ENCODE results near the gene EPB41. TPM values are rescaled to one million over a fixed set of nuclear protein-coding genes. Genes with fewer than 3 reads are reported as not detected.
A peak's percentile ranks its signal among the peaks of the same experiment; 100 is the strongest.
"Not testable (repeated sequence)": the region's sequence is repeated elsewhere in the genome, so short reads cannot be mapped to it uniquely, and the experiment has no call there.

Gene EPB41
- 10 to 100 TPM; 68.0 to 78.7 TPM for total RNA-seq
- long read RNA-seq, partial matches to known transcripts = 3 of 10 reads
- long read RNA-seq, other reads (novel, unspliced or antisense) = 7 of 10 reads

DNA sequence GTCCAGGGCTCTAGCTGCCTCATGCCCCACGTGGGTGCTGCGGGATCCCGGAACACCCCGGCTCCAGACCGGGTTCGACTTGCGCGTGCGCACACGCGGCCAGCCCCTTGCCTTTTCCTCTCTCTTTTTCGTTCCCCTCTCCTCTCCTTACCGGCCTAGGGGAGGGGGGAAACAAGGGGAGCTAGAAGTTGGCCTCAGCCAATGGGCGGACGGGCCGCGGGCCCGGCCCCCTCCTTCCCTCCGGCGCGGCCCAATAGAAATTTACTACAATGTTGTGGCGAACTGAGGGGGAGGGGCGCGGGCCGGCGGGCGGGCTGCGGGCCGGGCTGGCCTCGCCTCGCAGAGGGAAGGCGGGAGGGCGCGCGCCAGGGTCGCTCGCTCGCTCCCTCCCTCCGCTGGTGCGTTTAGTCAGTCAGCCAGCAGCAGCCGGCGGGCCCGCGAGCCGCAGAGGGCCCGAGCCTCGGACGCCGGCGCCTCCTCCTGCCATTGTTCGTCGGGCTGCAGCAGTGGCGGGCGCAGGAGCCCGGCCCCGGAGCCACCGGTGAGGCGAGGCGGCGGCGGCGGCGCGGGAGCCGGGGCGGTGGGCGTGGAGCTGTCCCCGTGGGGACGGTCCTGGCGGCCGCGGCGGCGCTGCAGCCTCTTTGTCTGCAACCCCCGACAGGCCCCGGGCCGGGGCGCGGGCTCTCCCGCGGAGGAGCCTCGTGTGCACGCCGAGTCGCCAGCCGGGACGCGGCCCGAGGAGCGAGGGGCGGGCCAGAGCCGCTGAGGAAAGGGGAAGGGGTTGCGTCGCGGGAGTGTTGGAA lies at the start of gene EPB41:
TSS of gene EPB41 (plus strand) at position 342 of the 803 bp plus-strand sequence. CDS start 72,869 bp downstream, outside the sequence.
- DNase-seq (peak; percentile 91 to 96), ATAC-seq (peak; percentile 96)
- intact Hi-C loops (cut with DNase I, micrococcal nuclease) = no loop called here

DNA sequence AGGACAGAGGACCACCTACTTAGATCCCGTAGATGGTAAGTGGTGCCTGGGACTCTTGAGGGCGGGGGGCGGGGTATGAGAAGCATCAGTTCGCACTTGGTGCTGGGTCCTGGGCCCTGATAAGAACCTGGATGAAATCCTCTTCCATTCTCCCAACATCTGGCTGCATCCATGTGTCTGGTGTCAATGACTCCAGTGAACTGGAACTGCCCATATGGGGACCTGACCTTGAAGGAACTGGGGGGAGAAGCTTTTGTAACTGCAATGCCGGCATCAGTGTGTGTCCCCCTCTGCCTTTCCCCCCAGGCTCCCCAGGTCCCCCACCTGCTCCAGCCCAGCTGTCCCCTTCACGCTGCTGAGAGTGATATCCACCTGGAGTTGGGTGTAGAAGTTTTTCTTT lies 49.7 kb upstream of the EPB41 start:
- DNase-seq (no peak), ATAC-seq (no peak)
- intact Hi-C loops (cut with DNase I, micrococcal nuclease) = no loop called here

DNA sequence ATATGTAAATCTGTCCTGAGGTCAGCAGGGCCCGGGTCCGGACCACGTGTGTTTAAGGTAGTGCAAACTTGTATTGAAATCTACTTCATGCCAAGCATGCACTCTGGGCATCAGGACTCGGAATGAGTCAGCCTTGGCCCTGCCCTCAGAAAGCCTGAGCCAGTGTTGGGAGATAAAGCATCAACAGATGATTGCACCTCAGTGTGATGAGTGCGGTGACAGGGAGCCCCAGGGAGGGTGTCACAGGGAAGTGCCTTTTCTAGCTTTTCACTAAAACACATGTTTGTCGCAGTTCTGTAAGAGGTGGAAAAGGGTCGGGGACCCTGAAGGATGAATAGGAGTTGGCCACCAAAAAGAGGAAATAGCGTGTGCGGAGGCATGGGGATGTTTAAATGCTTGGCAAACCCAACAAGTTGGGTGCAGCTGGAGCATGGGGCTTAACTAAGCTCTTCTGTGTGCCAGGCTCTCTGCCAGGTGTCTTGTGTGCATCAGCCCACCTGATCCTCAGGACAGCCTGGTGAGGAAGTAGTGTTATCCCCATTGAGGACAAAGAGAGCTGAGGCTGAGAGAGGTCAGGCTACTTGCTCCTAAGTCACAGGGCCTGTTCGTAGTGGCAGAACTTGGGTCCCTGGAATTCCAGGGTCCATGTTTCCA lies 48.2 kb upstream of the EPB41 start:
- intact Hi-C loops (cut with DNase I, micrococcal nuclease) = no loop called here
- no peak for DNase-seq
- no peak for ATAC-seq

DNA sequence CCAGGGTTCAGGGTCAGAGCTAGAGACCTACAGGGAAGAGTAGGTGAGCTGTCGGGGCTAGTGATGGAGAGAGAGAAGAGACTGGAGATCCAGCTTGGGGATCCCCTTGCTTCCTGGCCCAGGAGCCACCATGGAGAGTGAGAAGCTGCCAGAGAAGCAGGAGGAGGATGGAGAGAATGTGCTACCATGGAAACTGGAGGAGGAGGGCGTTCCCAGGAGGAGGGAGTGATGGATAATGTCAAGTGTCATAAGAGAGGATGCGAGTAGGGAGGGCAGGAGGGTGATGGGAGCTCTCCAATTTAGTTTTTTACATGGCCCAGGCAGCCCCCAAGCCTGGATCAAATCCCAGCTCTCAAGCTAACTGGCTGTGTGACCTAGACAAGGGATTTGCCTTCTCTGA lies 46.5 kb upstream of the EPB41 start:
- ATAC-seq (no peak), DNase-seq (no peak)
- intact Hi-C loops (cut with DNase I, micrococcal nuclease) = no loop called here

DNA sequence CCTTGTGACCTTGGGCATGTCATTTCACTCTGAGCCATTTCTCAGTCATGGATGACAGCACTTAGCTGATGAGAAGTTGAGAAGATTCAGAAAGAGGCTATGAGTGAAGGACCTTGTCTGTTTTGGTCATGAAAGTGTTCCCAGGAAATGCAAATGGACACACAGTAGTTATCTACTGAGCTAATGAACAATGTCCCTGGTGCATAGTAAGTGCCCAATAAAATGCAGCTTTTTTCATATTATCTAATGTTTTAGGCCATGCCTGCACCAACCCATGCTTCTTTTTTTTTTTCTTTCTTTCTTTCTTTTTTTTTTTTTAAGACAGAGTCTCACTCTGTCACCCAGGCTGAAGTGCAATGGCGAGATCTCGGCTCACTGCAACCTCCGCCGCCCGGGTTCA lies 44.4 kb upstream of the EPB41 start:
- ATAC-seq (no peak), DNase-seq (no peak)
- intact Hi-C loops (cut with DNase I, micrococcal nuclease) = no loop called here

DNA sequence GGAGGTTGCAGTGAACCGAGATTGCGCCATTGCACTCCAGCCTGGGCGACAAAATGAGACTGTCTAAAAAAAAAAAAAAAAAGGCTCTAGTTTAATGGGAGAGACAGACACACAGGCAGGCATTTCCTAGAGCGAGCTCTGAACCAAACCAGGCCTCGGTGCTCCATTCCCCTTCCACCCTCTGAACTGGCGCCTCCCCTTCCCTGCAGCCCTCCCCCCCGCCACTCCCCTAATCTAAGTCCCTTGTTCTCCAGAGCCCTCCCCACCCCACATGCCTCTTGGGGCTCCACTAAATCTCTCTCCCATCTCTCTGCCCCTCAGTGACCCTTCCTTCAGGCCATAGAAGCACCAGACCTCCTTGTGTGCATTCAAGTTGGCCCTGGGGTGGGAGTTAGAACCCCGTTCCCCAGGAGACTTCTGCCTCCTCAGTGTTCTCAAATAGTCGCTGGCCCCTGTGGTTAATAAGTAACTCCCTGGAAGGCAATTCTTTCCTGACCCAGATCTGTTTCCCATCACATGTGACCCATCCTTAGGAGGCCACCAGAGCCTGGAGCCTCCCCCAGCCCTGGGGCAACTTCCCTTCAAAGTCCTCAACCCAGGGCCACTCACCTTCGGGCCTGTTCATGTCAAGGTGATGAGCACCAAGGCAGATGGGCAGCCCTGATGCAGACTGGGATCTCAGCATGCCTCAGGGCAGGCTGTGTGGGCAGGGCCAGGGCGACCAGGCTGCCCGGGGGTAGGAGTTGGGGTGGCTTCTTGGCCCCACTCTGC lies 42.6 kb upstream of the EPB41 start:
- ATAC-seq = no peak
- intact Hi-C loops (cut with DNase I, micrococcal nuclease) = no loop called here
- no peak for DNase-seq

DNA sequence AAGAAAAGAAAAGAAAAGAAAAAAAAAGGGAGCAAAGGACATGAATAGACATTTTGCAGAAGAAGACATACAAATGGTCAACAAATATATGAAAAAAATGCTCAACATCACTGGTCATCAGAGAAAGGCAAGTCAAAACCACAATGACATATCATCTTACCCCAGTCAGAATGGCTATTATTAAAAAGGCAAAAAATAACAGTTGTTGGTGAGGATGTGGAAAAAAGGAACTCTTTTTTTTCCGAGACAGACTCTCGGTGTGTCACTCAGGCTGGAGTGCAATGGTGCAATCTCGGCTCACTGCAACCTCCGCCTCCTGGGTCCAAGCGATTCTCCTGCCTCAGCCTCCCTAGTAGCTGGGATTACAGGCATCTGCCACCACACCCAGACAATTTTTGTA lies 39.2 kb upstream of the EPB41 start:
- ATAC-seq, DNase-seq: not testable (repeated sequence)
- intact Hi-C loops (cut with DNase I, micrococcal nuclease) = loop anchor here (5.0 kb wide), 3 partner anchors 93 to 363 kb away; no protein-coding TSS in a partner anchor

DNA sequence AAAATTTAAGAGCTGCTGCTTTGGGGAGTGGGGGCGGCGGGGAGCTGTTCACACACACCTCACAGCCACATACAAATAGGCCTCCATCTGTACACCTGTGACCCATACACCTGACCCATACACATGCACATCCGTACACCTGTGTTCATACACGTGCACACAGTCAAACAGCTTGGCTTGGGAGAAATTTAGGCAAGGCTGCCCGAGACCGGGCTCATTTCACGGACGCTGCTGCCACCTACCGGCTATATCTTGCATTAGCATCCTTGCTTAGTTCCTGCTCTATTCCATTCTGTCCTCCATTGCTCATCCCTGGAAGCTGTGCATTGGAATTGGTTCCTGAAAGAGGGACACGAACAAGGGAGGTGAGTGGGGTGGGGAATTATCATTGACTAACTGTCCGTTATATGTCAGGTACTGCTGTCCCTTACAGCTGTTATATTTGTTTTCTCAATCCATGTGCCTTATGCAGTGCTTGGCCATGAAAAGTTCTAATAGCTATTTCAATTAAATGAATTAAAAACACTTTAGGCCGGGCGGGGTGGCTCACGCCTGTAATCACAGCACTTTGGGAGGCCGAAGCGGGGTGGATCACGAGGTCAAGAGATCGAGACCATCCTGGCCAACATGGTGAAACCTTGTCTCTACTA lies 37.1 kb upstream of the EPB41 start:
- peak; percentile 80 for ATAC-seq
- intact Hi-C loops (cut with DNase I, micrococcal nuclease) = loop anchor here (2.0 to 5.0 kb wide), 4 partner anchors 92 to 365 kb away; no protein-coding TSS in a partner anchor
- peak; percentile 47 to 79 for DNase-seq

DNA sequence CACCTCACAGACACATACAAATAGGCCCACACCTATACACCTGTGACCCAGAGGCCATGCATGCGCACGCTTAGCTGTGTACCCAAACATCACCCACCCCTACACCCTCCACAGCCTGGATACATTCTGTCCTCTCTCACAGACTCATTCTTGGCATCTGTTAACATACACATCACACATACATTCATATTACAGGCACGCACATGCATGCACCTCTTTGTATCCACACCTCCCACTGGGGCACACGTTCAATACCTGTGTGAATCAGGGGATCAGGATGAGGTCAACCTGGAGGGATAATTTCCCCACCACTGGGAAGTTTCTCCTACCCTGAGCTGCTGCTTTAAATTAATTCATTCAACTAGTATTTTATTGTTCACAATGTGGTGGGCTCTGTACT lies 35.6 kb upstream of the EPB41 start:
- ATAC-seq = no peak
- no peak for DNase-seq
- intact Hi-C loops (cut with DNase I, micrococcal nuclease) = loop anchor here (5.0 kb wide), 3 partner anchors 96 to 366 kb away; no protein-coding TSS in a partner anchor

DNA sequence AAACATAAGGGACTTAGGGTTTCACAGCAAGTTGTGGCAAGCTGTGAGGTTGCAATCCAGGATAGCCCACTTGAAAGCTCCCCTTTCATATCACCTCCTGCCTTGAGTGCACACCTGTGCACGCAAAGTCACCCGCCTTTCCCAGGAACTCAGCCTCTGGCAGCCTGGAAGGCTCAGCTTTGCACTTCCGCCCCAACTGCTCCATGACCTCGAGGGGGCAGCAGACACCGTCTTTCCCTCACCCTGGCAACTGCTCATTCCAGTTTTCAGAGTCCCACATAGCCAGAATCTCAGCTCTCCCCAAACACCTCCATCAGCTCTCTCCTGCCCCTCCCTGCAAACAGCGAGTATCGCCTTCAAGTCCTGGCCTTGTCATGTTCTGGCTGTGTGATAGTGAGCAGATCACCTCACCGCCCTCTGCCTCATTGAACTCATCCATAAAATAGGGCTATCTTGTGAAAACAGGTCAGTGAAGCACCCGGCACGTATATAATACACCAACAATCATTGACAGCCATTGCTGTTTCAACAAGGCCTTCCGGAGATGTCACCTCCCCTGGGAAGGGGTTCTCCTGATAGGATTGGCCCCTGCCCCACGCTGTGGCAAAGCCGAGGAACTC lies 32.2 kb upstream of the EPB41 start:
- intact Hi-C loops (cut with DNase I, micrococcal nuclease) = loop anchor here (2.0 to 10.0 kb wide), 3 partner anchors 153 to 323 kb away; no protein-coding TSS in a partner anchor
- DNase-seq (peak; percentile 83 to 90), ATAC-seq (peak; percentile 63)

DNA sequence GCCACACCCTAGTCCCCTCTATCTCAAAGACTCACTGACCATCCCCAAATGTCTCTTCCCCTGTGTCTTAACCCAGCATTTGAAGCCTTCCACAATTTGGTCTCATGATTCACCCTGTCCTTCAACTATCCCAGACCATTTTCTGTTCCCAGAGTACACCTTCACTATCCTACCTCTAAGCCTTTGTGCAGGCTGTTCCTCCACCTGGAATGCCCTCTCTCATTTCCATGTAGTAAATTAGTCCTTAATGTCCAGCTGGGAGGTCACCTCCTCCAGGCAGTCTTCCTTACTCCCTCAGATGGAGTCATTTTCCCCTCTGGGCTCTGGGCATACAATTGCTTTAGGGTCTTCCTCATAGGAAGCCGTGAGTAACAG lies 31.1 kb upstream of the EPB41 start:
- intact Hi-C loops (cut with DNase I, micrococcal nuclease) = loop anchor here (2.0 to 10.0 kb wide), 3 partner anchors 152 to 322 kb away; no protein-coding TSS in a partner anchor
- DNase-seq (no peak), ATAC-seq (no peak)

DNA sequence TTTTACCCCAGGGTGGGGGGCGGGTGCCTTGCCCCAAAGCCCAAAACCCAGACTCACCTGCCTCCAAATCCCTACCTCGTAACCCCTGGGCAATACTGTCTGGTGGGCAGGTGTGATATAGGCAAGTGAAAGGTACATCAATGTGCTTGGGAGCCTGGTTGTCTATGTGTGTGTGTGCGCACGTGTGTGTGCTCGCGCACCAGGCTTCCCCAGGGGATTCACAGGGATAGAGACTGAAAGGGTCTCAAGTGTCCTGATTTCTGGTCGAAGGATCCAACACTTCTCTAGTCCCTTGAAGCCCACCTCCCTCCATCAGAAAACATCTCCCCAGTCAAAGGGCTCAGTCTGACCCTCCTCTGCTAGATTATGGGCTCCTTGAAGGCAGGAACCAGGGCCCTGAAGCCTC lies 28.9 kb upstream of the EPB41 start:
- no peak for ATAC-seq
- no peak for DNase-seq
- intact Hi-C loops (cut with DNase I, micrococcal nuclease) = loop anchor here in 1 of 2 donors (10.0 kb wide), 1 partner anchor 319 kb away; no protein-coding TSS in a partner anchor

DNA sequence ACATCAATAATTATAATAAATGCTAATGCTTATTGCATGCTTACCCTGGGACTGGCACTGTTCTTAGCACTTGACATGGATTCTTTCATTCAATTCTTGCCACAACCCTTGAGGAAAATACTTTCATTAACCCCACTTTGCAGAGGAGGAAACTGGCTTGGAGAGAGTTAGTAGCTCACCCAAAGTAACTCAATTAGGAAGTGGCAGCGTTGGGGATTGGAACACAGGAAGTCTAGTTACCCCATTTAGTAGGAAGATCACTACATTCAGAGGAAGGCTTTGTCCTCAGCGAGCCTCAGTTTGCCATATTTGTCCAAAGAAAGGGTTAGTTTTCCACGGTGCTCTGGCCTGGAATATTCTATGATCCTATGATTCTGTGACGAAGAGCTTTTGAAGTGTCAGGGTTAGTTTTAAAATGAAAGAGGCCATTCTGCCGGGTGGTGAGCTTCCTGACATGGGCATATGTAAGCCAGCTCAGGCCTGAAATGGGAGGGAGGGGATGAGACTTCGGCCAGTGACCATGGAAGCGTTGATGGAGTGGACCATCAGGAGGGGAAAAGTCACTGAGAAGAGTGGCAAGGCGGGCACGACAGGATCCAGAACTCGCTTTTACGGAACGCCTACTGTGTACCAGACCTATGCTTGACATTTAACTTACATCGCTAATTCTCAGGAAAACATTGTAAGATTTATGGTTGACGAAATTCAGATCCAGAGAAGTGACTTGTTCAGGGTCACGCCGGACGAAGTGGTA lies 28.2 kb upstream of the EPB41 start:
- DNase-seq (no peak), ATAC-seq (no peak)
- intact Hi-C loops (cut with DNase I, micrococcal nuclease) = loop anchor here in 1 of 2 donors (10.0 kb wide), 1 partner anchor 319 kb away; no protein-coding TSS in a partner anchor

DNA sequence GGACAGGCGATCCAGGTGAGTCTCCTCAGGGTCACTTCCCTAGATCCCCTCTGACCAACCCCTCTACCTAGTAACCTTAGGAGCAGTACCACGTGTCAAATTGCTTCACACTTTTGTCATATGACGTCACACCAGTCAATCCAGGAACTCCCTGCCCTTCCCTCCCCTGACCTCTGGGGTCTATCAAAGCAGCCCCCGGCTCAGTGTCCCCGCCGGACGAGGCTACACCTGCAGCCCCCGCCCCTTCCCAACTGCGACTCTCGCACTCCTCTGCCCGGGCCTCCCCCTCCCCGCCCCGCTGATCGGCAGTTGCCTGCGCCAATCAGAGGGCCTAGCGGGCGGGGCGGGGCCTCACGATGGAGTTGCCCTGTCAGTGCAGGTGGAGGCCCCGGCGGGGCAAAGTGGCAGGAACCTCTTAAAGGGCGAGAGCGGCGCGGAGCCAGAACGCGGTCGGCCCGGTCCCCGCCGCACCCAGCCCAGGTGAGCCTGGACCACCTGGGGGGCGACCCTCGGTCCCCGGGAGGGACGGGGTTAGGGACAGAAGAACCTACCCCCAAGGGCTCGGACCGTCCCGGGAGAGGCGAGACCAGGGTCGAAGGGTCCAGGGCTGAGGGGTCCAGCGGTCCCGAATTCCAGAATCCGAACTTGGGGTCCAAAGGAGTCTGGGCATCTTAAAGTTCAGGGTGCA lies 27.5 kb upstream of the EPB41 start:
- intact Hi-C loops (cut with DNase I, micrococcal nuclease) = loop anchor here in 1 of 2 donors (10.0 kb wide), 1 partner anchor 318 kb away; no protein-coding TSS in a partner anchor
- ATAC-seq (peak; percentile 83), DNase-seq (peak; percentile 90 to 93)

DNA sequence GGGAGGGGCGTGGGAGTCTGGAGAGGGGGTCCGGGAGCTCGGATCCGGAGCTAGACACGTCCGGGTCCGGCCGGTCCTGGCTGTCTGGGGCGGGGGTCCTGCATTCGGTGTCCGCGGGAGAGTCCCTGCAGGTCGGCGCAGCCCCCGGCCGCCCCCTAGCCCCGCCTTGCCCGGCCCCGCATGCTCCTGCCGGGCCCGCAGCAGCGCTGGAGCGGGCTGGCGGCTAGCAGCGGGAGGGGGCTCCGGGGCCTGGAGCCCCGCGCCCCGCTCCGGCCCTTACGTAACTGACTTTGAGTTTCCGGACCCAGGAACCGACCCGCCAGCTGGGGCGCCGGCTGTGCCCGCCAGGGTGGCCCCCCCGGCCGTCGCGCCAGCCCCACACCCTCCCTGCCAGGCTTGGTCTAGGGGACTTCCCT lies 26.9 kb upstream of the EPB41 start:
- intact Hi-C loops (cut with DNase I, micrococcal nuclease) = loop anchor here in 1 of 2 donors (10.0 kb wide), 1 partner anchor 317 kb away; no protein-coding TSS in a partner anchor
- ATAC-seq = peak; percentile 36
- peak; percentile 44 to 57 for DNase-seq

DNA sequence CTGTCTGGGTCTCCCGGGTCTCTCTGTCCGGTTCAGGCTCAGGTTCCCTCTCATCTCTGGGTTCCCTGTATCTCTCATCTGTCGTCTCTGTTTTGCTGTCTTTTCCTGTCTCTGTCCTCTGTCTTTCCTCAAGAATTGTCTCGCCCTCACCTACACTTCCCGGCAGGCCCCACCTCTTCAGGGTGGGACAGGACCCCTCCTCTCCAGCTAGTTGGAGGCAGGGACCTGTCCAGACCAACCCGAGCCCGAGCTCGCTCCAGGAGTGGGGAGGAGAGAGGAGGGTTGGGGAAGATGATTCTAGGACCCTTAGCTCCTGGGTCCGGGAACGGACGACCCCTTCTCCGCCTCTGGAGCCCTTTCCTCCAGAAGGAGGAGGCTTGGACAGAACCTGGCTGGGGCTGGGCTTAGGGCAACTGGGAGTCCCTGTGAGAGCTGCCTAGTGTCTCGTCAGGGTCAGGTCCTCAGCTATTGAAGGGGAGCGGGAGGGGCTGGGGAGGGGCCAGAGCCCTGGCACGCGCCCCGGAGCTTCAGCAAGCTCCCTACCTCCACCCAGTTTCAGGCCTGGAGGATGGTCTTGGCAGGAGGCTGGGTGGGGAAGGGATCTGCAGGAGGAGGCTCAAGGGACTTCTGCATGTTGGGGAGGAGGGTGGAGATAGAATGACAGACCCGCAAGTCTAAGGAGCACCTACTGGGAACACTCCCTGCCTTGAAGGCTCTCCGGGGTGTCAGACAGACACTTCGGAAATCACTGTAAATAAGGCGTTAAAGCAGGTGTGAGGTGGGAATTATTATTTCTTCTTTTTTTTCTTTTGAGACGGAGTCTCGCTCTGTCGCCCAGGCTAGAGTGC lies 26.3 kb upstream of the EPB41 start:
- ATAC-seq (peak; percentile 14), DNase-seq (peak; percentile 41 to 53)
- intact Hi-C loops (cut with DNase I, micrococcal nuclease) = loop anchor here in 1 of 2 donors (10.0 kb wide), 1 partner anchor 317 kb away; no protein-coding TSS in a partner anchor

Measured in left colon (tissue), 2 donors.